Measurements from ENCODE around the gene PRRT3.
"Not testable (repeated sequence)": the region's sequence is repeated elsewhere in the genome, so short reads cannot be mapped to it uniquely, and the experiment has no call there.

The PRRT3 gene

GRCh38 chr3:9903238-9903624 lies 49.0 kb downstream of the PRRT3 start:
- no peak for DNase-seq (ENCODE audit: insufficient read length, low spot score)
- TF ChIP-seq CTCF (IDR thresholded peaks at IDR 0.05; ENCODE audit: insufficient read depth, missing control alignments), result no peak
- FAIRE-seq, result no peak

GRCh38 chr3:9902372-9903237 lies 49.6 kb downstream of the PRRT3 start, which contains the start of gene IL17RE:
Gene IL17RE, plus strand, starts transcription at chr3:9902848. Its CDS starts 85 bp downstream, at chr3:9902933.
- DNase-seq (ENCODE audit: insufficient read length, low spot score), result no peak
- no peak for TF ChIP-seq CTCF (IDR thresholded peaks at IDR 0.05; ENCODE audit: insufficient read depth, missing control alignments)
- FAIRE-seq, result no peak

GRCh38 chr3:9901967-9902366 lies 50.2 kb downstream of the PRRT3 start:
- DNase-seq (ENCODE audit: insufficient read length, low spot score) (no peak), FAIRE-seq (no peak)
- TF ChIP-seq CTCF (IDR thresholded peaks at IDR 0.05; ENCODE audit: insufficient read depth, missing control alignments), result no peak

- FAIRE-seq; DNase-seq (ENCODE audit: insufficient read length, low spot score): not testable (repeated sequence)
Measured at GRCh38 chr3:9900965-9901415, 51.2 kb downstream of the PRRT3 start.

- DNase-seq (ENCODE audit: insufficient read length, low spot score), result no peak
- no peak for FAIRE-seq
- TF ChIP-seq CTCF (IDR thresholded peaks at IDR 0.05; ENCODE audit: insufficient read depth, missing control alignments), result no peak
Measured at GRCh38 chr3:9899289-9899791, 52.9 kb downstream of the PRRT3 start.

GRCh38 chr3:9898467-9899241 lies 53.6 kb downstream of the PRRT3 start:
- no peak for TF ChIP-seq CTCF (IDR thresholded peaks at IDR 0.05; ENCODE audit: insufficient read depth, missing control alignments)
- no peak for DNase-seq (ENCODE audit: insufficient read length, low spot score)
- FAIRE-seq, result no peak
